NCI-H2029 treated with DMSO at 0.1 percent for 48 hours (cell line): ENCODE data around the gene SPATA31D3.
A peak's percentile ranks its signal among the peaks of the same experiment; 100 is the strongest.
"Not testable (repeated sequence)": the region's sequence is repeated elsewhere in the genome, so short reads cannot be mapped to it uniquely, and the experiment has no call there.

Source experiments
- DNase-seq: peaks from one replicate; lab custom pipeline; 2025; lab: John Stamatoyannopoulos, UW

Gene SPATA31D3

GRCh38 chr9:81943393-81943792 is at the start of gene SPATA31D3:
SPATA31D3 (plus strand) TSS chr9:81943500; CDS start chr9:81943586, 86 bp downstream.
- DNase-seq = not testable (repeated sequence)

GRCh38 chr9:81893929-81894328 is 49.4 kb upstream of the SPATA31D3 start:
- DNase-seq = no peak

GRCh38 chr9:81894891-81895290 is 48.4 kb upstream of the SPATA31D3 start:
- no peak for DNase-seq

- DNase-seq = no peak
These were observed 47.2 kb upstream of the SPATA31D3 start for GRCh38 chr9:81896070-81896469.

GRCh38 chr9:81898851-81899250 is 44.4 kb upstream of the SPATA31D3 start:
- DNase-seq = no peak

- DNase-seq = no peak
These were observed 41.1 kb upstream of the SPATA31D3 start for GRCh38 chr9:81902196-81902595.

- DNase-seq = no peak
These were observed 40.7 kb upstream of the SPATA31D3 start for GRCh38 chr9:81902626-81903025.

GRCh38 chr9:81906671-81907070 is 36.6 kb upstream of the SPATA31D3 start:
- DNase-seq = no peak

- DNase-seq = no peak
These were observed 31.2 kb upstream of the SPATA31D3 start for GRCh38 chr9:81912135-81912534.

- DNase-seq = no peak
These were observed 27.3 kb upstream of the SPATA31D3 start for GRCh38 chr9:81915801-81916505.

GRCh38 chr9:81918507-81918906 is 24.8 kb upstream of the SPATA31D3 start:
- DNase-seq = not testable (repeated sequence)

- DNase-seq = not testable (repeated sequence)
These were observed 15.0 kb upstream of the SPATA31D3 start, which contains the start of gene SPATA31D4 for GRCh38 chr9:81928305-81928704. SPATA31D4 (plus strand) TSS chr9:81928428; CDS start chr9:81928514, 86 bp downstream.

GRCh38 chr9:81930147-81930546 is 13.2 kb upstream of the SPATA31D3 start:
- DNase-seq = not testable (repeated sequence)

GRCh38 chr9:81933547-81933946 is 9.8 kb upstream of the SPATA31D3 start:
- not testable (repeated sequence) for DNase-seq

GRCh38 chr9:81948650-81949049 is 5.3 kb downstream of the SPATA31D3 start:
- not testable (repeated sequence) for DNase-seq

GRCh38 chr9:81953096-81953495 is 9.8 kb downstream of the SPATA31D3 start:
- DNase-seq = no peak

- DNase-seq = no peak
These were observed 12.3 kb downstream of the SPATA31D3 start for GRCh38 chr9:81955625-81956024.

GRCh38 chr9:81964218-81965171 is 21.2 kb downstream of the SPATA31D3 start:
- peak; percentile 38 for DNase-seq

GRCh38 chr9:81968026-81968425 is 24.7 kb downstream of the SPATA31D3 start:
- no peak for DNase-seq

- no peak for DNase-seq
These were observed 26.7 kb downstream of the SPATA31D3 start for GRCh38 chr9:81969971-81970370.

- no peak for DNase-seq
These were observed 28.4 kb downstream of the SPATA31D3 start for GRCh38 chr9:81971727-81972126.

GRCh38 chr9:81974764-81975163 is 31.5 kb downstream of the SPATA31D3 start:
- no peak for DNase-seq

- DNase-seq = no peak
These were observed 33.1 kb downstream of the SPATA31D3 start for GRCh38 chr9:81976351-81976750.
